ENCODE measurements around the gene GGT6. TPM values are rescaled to one million over a fixed set of nuclear protein-coding genes. Genes with fewer than 3 reads are reported as not detected.

GGT6 gene
- polyA plus RNA-seq, 1 donor, result 0.15 TPM

GRCh38 chr17:4550534-4551039 is 9.8 kb downstream of the GGT6 start:
- DNase-seq, result no peak

GRCh38 chr17:4549781-4550533 is 10.4 kb downstream of the GGT6 start:
- DNase-seq, result no peak

GRCh38 chr17:4548721-4549531 is 11.5 kb downstream of the GGT6 start:
- DNase-seq, result no peak

- DNase-seq, result no peak
Measured at GRCh38 chr17:4548061-4548461, 12.3 kb downstream of the GGT6 start.

- DNase-seq, result no peak
Measured at GRCh38 chr17:4547118-4547906, 13.1 kb downstream of the GGT6 start.

DNA sequence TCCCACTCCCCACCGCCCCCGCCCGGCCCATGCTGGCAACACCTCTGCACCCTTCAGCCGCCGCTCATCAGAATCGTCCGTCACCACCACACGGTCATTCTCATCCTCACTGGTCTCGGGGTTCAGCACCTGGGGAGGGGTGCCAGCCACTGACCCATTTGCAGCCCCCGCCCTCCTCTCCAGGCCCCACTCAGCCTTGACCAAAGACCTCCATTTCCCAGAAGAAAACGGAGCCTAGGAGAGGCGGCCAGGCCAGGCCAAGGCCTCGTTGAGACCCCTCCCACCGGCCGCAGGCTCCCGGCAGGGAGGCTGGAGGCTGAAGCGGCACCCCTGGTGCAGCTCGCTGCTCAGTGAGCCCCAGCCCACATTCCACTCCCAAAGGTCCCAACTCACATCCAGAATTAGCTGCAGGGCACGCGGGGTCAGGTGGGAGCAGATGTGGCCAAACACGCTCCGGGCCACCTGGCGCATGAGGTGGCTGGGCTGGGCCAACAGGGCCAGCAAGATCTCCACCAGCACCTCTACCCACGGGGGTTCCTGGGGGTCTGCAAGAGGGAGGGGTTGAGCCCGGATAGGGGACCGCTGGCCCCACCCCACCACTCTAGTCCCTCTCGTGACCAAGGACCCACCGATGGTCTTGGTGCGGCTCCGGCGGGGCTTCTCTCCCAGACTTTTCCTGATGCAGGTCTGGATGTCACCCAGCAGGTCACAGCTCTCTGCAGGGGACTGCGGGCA is 15.0 kb downstream of the GGT6 start:
- DNase-seq, result no peak

- DNase-seq, result no peak
Measured at GRCh38 chr17:4544951-4545216, 15.5 kb downstream of the GGT6 start.

GRCh38 chr17:4544135-4544950 is 16.0 kb downstream of the GGT6 start:
- no peak for DNase-seq

- DNase-seq, result no peak
Measured at GRCh38 chr17:4543557-4544026, 16.8 kb downstream of the GGT6 start.

GRCh38 chr17:4542726-4543191 is 17.6 kb downstream of the GGT6 start:
- DNase-seq, result no peak

DNA sequence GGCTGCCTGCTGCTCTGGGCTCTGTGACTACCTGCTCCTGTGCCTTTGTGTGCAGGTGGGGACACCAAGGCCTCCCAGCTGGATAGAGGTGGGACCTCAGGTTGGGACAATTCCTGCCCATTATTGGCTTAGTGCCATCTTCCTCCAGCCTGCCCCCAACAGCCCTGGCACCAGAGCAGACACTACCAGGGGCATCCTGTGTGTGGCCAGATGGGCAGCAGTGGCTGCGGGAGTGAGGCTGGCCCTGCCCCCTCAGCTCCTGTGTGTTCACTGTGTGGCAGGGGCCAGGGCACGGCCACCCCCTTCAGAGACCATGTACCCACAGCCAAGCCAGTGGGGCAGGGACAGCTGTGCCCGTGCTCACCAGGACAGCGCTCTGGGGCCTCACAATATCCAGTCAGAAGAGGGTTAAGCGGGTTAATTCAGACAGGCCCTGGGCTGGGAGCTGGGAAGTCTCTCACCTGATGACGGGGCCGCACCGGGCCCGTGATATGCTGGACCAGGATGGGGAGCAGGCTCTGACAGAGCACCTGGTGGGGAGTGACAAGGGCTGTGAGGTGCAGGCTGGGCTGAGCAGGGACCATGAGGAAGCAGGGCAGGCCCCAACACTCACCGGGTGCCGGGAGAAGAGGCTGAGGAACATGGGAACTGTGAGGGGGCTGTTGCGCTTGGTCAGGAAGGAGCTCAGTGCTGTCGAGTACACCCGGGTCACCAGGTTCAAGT is 18.2 kb downstream of the GGT6 start:
- DNase-seq, result no peak

- DNase-seq, result no peak
Measured at GRCh38 chr17:4541328-4542002, 18.9 kb downstream of the GGT6 start.

DNA sequence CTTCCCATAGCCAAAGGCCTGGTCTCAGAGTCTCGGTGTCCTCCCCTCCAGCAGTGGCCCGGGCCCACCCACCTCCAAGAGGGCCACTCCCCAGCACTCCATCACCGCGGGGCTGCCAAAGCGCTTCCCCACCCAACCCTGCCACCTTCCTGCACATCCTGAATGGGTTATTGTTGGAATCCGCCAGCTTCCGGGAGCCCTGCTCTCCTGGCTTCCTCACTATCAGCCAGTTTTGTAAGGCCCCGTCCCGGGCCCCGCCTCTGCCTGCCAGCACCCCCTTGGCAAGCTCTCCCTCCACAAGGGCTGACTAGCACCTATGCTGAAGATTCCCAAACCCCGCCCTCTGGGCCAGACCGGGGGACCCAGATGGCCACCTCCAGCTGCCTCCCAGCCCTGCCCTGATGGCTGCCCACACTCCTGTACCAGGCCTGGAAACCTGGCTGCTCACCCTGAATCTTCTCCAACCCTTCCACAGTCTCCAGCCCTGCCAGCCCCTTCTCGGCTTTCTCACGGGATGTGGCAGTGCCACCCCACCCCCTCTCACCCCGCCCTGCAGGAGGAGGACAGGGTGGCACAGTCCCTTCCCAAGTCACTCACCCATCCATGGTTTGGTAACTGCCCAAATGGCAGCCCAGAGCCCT is 19.6 kb downstream of the GGT6 start:
- no peak for DNase-seq

- DNase-seq, result no peak
Measured at GRCh38 chr17:4540224-4540651, 20.1 kb downstream of the GGT6 start.

- no peak for DNase-seq
Measured at GRCh38 chr17:4539576-4540223, 20.7 kb downstream of the GGT6 start.

- no peak for DNase-seq
Measured at GRCh38 chr17:4539025-4539424, 21.4 kb downstream of the GGT6 start.

- no peak for DNase-seq
Measured at GRCh38 chr17:4538236-4539002, 22.0 kb downstream of the GGT6 start.
